Stimulated activated CD8-positive, alpha-beta memory T cell treated with anti-CD3 and anti-CD28 coated beads, Interleukin-2, amount 100 ng/mL, for 1 hour (primary cell): ENCODE measurements around the gene ORAI2.

Source experiments
- DNase-seq, 2 donors: peaks; one replicate each; pipeline ENCODE4 v3.0.0-alpha.2; 2020; ENCODE audit warnings: low read depth in 2 of 2

The ORAI2 gene

GRCh38 chr7:102415685-102416225 lies 17.6 kb upstream of the ORAI2 start:
- peak in 1 of 2 donors; percentile 35 for DNase-seq

GRCh38 chr7:102416406-102416805 lies 17.0 kb upstream of the ORAI2 start:
- DNase-seq, result no peak

- DNase-seq, result no peak
These were observed 16.3 kb upstream of the ORAI2 start for GRCh38 chr7:102417105-102417504.

GRCh38 chr7:102418592-102418991 lies 14.8 kb upstream of the ORAI2 start:
- DNase-seq, result no peak

- DNase-seq, result no peak
These were observed 11.6 kb upstream of the ORAI2 start for GRCh38 chr7:102421706-102422240.

- no peak for DNase-seq
These were observed 9.2 kb upstream of the ORAI2 start for GRCh38 chr7:102424129-102424551.

GRCh38 chr7:102424787-102425218 lies 8.6 kb upstream of the ORAI2 start:
- DNase-seq, result no peak

GRCh38 chr7:102425639-102426267 lies 7.6 kb upstream of the ORAI2 start:
- DNase-seq, result peak; percentile 60 to 76

- peak in 1 of 2 donors; percentile 31 for DNase-seq
These were observed 6.9 kb upstream of the ORAI2 start for GRCh38 chr7:102426268-102427018.

GRCh38 chr7:102427019-102427405 lies 6.4 kb upstream of the ORAI2 start:
- no peak for DNase-seq

- DNase-seq, result no peak
These were observed 4.1 kb upstream of the ORAI2 start for GRCh38 chr7:102429141-102429899.

- peak; percentile 24 to 37 for DNase-seq
These were observed 1.6 kb upstream of the ORAI2 start for GRCh38 chr7:102431617-102432298.

- no peak for DNase-seq
These were observed 745 bp upstream of the ORAI2 start for GRCh38 chr7:102432442-102433218.

- no peak for DNase-seq
These were observed 688 bp downstream of the ORAI2 start for GRCh38 chr7:102434039-102434486.

- DNase-seq, result no peak
These were observed 2.7 kb downstream of the ORAI2 start for GRCh38 chr7:102436118-102436517.

GRCh38 chr7:102439963-102440795 lies 6.8 kb downstream of the ORAI2 start:
- no peak for DNase-seq

GRCh38 chr7:102444961-102445673 lies 11.7 kb downstream of the ORAI2 start:
- DNase-seq, result no peak

- DNase-seq, result no peak
These were observed 12.3 kb downstream of the ORAI2 start for GRCh38 chr7:102445674-102446071.
